IPS-18c (cell line): ENCODE measurements around the gene TMEM270.
"Not testable (repeated sequence)": the region's sequence is repeated elsewhere in the genome, so short reads cannot be mapped to it uniquely, and the experiment has no call there.

Source experiments
- H3K4me3 ChIP-seq: 2 replicates; pipeline ENCODE4 v1.7.0; 2013; ENCODE audit warnings: low read depth, mild to moderate bottlenecking, low read length, moderate library complexity; ENCODE audit not compliant: insufficient read depth
- H3K9me3 ChIP-seq: one replicate; pipeline ENCODE4 v1.6.1; 2013; ENCODE audit warnings: mild to moderate bottlenecking, low read length, moderate library complexity; ENCODE audit not compliant: control insufficient read depth, insufficient read depth

The TMEM270 gene

GRCh38 chr7:73844848-73845460, 16.0 kb upstream of the TMEM270 start:
- Histone ChIP-seq H3K4me3 (no peak overlapping the region), H3K9me3 (peaks cover 2% of the 10 kb centered on the region)

GRCh38 chr7:73845701-73846195, 15.2 kb upstream of the TMEM270 start:
- H3K4me3 ChIP-seq, H3K9me3 ChIP-seq: not testable (repeated sequence)

DNA sequence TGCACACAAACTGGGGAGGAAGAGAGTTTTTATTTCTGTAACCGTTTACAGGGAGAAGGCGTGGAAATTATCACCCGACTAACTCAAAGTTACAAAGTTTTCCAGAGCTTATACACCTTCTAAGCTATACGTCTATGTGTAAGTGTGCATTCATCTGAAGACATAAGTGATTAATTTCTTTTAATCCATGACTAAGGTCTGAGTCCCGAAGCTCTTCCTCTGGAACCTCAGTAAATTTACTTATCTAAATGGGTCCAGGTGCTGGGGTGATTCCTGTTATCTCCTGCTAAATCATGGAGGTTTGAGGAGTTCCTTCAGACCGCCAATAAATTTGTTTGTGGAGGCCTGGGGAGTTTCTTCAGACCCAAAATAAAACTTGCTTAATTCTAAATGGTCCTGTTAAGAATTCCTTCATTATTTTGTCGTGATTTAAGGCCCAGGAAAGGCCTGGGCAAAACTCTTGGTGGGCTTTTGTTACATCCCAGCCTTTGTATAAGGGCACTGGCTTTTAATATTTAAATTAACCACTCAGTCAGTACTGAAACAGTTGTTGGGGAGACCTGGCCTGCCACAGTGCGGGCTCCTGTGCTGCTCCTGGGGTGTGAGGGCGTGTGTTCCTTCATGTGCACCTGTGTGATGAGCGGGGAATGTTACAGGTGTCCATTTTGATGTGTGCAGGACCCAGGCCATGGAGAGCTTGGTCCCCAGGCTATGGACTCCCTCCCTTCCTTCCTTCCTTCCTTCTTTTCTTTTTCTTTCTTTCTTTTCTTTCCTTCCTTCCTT, 12.8 kb upstream of the TMEM270 start:
- H3K4me3 ChIP-seq: no peak overlapping the region

GRCh38 chr7:73850781-73851207, 10.2 kb upstream of the TMEM270 start:
- H3K4me3 ChIP-seq: no peak overlapping the region
- H3K9me3 ChIP-seq: peaks cover 2% of the 10 kb centered on the region

More for the DNA sequence above, 12.8 kb upstream of the TMEM270 start:
- peaks cover 2% of the 10 kb centered on the region for H3K9me3 ChIP-seq

- Histone ChIP-seq H3K4me3 (no peak overlapping the region), H3K9me3 (peaks cover 2% of the 10 kb centered on the region)
These were observed 9.3 kb upstream of the TMEM270 start for GRCh38 chr7:73851410-73852338.

- Histone ChIP-seq H3K9me3 (peaks cover 1% of the 10 kb centered on the region), H3K4me3 (no peak overlapping the region)
These were observed 8.5 kb upstream of the TMEM270 start for GRCh38 chr7:73852500-73852899.

GRCh38 chr7:73856941-73857340, 4.0 kb upstream of the TMEM270 start:
- no peaks in the 10 kb centered on the region for H3K9me3 ChIP-seq

DNA sequence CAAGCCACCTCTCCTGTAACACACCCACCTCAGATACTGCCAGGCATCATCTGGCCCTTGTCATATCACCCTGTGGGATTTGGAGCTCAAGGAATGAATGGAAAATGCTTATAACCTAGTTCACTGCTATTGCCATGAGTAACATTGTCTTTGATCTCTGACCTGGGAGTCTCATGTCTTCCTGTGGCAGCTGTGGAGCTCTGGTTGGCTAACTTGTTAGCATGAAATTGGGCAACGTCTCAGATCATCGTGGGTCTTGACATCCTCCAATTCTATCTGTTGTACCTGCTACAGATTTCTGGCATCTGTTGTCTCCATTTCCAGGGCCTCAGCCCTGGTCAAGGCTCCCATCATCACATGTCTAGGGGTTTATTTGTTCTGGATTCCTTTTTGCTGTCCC, 2.2 kb upstream of the TMEM270 start:
- no peaks in the 10 kb centered on the region for H3K9me3 ChIP-seq
- H3K4me3 ChIP-seq: no peak overlapping the region

More at GRCh38 chr7:73856941-73857340, 4.0 kb upstream of the TMEM270 start:
- H3K4me3 ChIP-seq: no peak overlapping the region

DNA sequence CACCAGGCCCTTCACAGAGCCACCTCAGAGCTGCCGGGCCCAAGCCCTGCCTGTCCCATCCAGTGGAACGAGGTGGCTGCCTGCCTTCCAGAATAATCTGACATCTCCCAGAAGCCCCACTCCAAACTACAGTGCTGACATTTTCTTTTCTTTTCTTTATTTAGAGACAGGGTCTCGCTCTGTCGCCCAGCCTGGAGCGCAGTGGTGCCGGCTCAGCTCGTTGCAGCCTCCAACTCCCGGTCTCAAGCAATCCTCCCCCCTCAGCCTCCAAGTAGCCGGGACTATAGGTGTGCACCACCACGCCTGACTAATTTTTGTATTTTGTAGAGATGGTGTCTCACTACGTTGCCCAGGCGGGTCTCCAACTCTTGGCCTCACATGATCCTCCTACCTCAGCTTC, 346 bp downstream of the TMEM270 start:
- Histone ChIP-seq H3K4me3 (no peak overlapping the region), H3K9me3 (no peaks in the 10 kb centered on the region)

DNA sequence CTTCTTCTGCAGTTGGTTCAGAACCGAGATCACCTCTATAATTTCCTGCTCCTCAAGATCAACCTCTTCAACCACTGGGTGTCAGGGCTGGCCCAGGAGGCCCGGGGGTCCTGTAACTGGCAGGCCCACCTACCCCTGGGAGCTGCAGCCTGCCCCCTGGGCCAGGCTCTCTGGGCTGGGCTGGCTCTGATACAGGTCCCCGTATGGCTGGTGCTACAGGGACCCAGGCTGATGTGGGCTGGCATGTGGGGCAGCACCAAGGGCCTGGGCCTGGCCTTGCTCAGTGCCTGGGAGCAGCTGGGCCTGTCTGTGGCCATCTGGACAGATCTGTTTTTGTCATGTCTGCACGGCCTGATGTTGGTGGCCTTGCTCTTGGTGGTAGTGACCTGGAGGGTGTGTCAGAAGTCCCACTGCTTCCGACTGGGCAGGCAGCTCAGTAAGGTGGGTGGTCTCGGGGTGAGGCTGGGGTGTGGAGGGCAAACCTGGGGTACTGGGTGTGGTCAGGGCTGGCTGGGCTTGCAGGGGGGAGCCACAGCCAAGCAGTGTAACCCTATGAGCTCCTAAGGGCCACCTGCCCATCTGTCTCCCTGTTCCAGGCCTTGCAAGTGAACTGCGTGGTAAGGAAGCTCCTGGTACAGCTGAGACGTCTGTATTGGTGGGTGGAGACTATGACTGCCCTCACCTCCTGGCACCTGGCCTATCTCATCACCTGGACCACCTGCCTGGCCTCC, 4.2 kb downstream of the TMEM270 start:
- H3K4me3 ChIP-seq: no peak overlapping the region
- H3K9me3 ChIP-seq: no peaks in the 10 kb centered on the region

GRCh38 chr7:73865738-73866445, 4.9 kb downstream of the TMEM270 start:
- Histone ChIP-seq H3K9me3 (no peaks in the 10 kb centered on the region), H3K4me3 (no peak overlapping the region)

DNA sequence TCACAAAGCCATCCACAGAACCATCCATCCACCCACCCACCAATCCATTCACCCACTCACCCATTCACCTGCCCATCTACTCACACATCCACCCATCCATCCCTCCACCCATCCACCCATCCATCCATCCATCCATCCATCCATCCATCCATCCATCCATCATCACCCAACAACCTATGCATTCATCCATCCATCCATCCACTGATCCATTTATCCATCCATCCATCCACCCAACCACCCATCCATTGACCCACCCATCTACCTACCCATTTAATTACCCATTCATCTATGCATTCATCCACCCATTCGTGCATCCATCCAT, 5.4 kb downstream of the TMEM270 start:
- Histone ChIP-seq H3K4me3 (no peak overlapping the region), H3K9me3 (no peaks in the 10 kb centered on the region)

DNA sequence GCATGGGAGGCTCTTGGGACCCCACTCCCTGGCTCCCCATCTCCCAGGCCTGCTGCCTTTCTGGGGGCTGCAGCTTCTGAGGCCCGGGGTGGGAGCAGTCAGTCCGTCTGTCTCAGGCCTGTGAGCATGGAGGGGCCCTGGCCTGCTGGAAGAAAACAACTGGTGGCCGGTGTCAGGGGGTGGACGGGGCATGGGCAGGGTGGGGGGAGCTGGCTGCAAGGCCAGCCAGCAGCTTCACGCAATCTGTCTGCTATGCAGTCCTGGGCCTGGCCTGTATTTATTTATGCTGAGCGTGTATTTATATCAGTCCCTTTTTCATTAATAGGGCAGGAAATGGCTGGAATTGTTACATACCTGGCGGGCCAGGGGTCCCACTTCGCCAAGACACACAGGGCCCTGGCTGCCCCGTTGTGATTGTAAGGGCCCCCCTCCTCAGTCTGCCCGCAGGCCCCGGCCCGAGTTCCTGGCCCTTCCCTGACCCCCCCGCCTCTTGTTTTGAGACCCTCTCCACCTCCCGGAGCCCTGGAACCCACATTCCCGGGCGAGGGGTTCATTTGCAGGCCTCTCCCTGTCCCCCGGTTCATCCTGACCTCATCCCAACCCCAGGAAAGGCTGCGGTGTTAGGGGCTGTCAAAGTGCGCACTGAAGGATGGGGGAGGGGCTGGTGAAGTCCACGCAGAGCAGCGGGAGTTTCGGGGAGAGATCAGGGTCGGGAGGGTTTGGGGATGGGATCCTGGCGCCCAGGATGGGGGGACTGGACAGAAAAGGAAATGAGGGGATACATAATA, 8.2 kb downstream of the TMEM270 start:
- H3K4me3 ChIP-seq: no peak overlapping the region; the same call in 1 of the 2 replicates
- H3K9me3 ChIP-seq: no peaks in the 10 kb centered on the region

DNA sequence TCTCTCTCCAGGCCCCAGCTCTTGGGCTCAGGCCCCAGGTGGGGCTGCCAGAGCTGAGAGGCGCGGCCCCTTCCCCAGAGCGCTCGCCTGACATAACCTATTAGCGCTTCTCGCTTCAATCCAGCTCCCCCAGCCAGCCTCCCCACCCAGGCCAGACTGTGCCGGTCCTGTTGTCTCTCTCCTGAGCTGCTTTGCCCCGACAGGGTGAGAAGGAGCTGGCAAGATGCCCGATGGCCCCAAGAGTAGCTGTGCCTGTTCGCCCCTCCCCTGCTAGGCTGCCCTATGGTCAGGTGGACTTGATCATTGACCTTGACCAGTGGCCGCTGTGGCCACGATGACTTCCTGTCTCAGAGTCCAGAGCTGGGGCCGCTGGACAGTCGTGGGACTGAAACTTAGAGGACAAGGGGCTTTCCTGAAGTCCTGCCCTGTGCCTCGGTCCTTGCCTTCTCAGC, 9.1 kb downstream of the TMEM270 start:
- Histone ChIP-seq H3K9me3 (no peaks in the 10 kb centered on the region), H3K4me3 (no peak overlapping the region)

GRCh38 chr7:73871163-73872011, 10.4 kb downstream of the TMEM270 start:
- H3K9me3 ChIP-seq: no peaks in the 10 kb centered on the region
- no peak overlapping the region for H3K4me3 ChIP-seq
